HFF-Myc (cell line): ENCODE results near the gene DOK1.

Experiments
- DNase-seq: peaks from one replicate; pipeline ENCODE4 v3.0.0-alpha.2; 2011; ENCODE audit warnings: low read depth; ENCODE audit errors: extremely low read depth
- H3K4me3 ChIP-seq: replicated peaks from 2 replicates; pipeline ENCODE4 v1.5.1; 2011; ENCODE audit warnings: low read depth, mild to moderate bottlenecking, control low read depth, low read length
- TF ChIP-seq, protein P1 (sequence below): IDR thresholded peaks from 2 replicates; pipeline ENCODE4 v1.5.1; 2012; ENCODE audit warnings: mild to moderate bottlenecking, low read depth, low read length, control low read depth; ENCODE audit errors: missing control alignments

The DOK1 gene

DNA sequence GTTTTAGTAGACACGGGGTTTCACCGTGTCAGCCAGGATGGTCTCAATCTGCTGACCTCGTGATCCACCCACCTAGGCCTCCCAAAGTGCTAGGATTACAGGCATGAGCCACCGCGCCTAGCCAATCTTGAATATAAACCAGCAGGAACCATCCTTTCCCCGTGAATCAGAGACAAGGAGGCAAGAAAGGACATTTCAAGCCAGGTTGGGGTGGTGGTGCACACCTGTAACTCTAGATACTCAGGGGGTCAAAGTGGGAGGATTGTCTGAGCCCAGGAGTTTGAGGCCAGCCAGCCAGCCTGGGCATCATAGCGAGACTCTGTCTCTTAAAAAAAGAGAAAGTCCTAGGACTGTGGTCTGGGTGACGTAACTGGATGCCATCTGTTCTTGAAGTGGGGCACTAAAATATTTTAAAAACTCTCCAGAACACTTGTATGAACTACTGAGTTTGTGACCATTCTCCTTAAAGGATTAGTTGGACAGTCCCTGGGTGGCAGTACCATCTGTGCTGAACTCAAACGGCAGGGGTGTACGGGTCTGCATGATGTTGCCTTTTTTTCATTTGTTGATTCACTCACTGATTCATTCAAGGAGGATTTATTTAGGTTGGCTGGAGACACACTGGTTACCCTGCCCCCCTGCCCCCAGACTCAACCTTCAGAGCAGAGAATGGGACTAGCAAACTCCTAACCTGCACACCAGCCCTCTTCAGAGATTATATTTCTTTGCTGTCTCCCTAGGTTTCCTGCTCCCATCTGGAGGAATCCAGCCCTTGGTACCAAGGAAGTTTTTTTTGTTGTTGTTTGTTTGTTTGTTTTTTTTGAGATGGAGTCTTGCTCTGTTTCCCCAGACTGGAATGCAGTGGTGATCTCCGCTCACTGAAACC lies 43.2 kb upstream of the DOK1 start:
- DNase-seq: no peak
- TF ChIP-seq, protein P1, sequence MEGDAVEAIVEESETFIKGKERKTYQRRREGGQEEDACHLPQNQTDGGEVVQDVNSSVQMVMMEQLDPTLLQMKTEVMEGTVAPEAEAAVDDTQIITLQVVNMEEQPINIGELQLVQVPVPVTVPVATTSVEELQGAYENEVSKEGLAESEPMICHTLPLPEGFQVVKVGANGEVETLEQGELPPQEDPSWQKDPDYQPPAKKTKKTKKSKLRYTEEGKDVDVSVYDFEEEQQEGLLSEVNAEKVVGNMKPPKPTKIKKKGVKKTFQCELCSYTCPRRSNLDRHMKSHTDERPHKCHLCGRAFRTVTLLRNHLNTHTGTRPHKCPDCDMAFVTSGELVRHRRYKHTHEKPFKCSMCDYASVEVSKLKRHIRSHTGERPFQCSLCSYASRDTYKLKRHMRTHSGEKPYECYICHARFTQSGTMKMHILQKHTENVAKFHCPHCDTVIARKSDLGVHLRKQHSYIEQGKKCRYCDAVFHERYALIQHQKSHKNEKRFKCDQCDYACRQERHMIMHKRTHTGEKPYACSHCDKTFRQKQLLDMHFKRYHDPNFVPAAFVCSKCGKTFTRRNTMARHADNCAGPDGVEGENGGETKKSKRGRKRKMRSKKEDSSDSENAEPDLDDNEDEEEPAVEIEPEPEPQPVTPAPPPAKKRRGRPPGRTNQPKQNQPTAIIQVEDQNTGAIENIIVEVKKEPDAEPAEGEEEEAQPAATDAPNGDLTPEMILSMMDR: no peak
- H3K4me3 ChIP-seq: no peak overlapping the region

DNA sequence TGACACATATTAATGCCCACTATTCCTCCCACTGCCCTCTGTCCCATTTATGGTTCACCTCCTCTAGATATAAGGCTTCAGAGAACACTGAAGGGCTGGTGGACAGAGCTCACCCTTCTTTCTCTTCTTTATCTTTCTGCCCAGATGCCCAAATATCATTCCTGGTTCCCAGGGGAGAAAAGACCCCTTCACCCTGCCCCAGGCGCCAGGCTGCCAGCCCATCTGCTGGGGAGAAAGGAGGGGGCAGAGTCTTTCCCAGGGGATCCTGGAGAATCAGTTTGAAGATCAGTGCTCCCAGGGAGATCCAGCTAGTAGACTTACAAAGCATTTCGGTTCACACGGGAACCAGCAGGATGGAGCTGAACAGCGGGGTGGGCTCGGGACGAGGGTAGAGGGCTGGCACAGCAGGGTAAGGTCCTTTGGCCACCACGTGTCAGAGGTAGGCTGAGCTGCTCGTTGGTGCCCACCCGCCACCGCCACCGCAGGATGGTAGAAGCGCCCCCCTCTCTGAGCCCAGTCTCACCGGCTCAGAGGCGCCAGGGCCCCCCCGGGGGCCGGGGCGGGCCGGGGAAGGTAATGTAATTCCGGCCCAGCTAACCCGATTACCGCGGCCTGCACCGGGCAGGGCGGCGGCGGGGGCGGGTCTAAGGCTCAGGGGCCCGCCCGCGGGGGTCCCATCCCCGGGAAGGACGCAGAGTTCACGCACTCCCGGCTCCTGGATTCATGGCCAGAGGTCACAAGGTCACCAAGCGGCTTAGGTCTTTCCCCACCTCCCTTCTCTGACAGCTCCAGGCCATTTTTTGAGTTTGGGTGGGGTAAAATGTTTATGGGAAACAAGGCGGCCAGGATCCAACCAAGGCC lies 41.5 kb upstream of the DOK1 start:
- DNase-seq: no peak
- TF ChIP-seq, protein P1: no peak
- no peak overlapping the region for H3K4me3 ChIP-seq

DNA sequence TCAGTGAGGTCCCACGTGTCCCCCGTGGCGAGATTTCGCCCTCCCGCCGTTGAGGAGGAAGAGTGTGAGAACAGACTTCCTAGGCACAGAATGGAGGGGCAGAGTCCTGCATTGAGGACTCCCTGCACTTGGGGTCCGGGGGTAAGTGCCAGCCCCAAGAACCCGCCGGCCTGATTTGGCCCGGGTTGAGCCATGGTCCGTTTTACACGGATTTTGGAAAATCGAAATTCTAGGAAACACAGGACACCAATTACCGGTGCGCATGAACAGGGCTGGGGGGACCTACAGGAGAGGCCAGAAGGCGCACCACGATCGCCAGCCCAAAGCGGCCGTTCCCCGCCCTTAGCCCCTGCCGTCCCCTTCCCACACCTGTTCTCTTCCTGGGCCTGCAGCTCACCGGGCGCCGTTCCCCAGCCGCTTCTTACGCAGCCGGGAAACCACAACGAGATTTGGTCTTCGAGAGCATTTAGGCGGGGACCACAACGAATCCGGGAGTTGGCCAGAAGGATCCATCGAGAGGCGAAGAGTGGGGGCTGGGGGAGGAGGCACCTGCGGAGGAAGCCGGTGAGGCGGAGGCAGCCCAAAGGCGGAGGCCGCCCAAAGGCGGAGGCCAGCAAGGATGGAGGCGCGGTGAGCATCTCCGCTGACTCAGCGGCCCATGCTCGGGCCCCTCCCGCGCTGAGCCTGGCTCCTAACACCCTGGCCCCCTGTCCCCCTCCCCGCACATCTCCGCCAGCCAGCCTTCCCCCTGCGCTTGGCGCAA lies 40.7 kb upstream of the DOK1 start:
- no peak for DNase-seq
- no peak overlapping the region for H3K4me3 ChIP-seq
- TF ChIP-seq, protein P1: no peak

DNA sequence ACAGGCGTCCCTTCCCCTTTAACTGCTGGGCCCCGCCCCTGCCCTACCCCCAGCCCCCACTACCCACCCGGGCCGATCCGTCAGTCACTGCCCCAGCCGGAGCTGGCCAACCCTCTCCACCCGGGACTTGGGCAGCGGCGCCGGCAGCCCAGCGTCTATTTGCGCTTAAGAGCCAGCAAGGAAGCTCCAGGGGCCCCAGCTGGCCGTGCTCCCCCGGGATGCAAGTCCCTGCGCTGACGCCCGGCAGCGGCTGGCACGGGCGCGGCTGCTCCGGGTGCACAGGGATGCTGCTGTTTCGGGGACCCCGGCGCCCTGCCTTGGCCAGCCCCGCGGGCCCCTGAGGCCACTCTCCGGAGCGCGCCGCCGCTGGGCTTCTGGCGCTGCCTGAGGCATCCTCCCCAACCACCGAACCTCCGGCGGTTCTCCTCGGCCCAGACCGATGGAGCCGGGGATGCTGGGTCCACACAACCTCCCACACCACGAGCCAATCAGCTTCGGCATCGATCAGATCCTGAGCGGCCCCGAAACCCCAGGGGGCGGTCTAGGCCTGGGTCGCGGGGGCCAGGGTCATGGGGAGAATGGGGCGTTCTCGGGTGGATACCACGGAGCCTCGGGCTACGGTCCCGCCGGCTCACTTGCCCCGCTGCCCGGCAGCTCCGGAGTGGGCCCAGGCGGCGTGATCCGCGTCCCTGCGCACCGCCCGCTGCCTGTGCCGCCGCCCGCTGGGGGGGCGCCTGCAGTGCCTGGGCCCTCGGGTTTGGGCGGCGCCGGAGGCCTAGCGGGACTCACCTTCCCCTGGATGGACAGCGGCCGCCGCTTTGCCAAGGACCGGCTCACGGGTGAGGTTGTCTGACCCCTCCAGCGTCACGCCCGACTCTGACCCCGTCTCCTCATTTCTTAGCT lies 39.9 kb upstream of the DOK1 start, which contains the start of gene TLX2:
TLX2 (plus strand) TSS at position 83 of the 903 bp plus-strand sequence; CDS start at position 440, 357 bp downstream.
- H3K4me3 ChIP-seq: no peak within 1 kb of the TSS
- DNase-seq: no peak
- TF ChIP-seq, protein P1: no peak

DNA sequence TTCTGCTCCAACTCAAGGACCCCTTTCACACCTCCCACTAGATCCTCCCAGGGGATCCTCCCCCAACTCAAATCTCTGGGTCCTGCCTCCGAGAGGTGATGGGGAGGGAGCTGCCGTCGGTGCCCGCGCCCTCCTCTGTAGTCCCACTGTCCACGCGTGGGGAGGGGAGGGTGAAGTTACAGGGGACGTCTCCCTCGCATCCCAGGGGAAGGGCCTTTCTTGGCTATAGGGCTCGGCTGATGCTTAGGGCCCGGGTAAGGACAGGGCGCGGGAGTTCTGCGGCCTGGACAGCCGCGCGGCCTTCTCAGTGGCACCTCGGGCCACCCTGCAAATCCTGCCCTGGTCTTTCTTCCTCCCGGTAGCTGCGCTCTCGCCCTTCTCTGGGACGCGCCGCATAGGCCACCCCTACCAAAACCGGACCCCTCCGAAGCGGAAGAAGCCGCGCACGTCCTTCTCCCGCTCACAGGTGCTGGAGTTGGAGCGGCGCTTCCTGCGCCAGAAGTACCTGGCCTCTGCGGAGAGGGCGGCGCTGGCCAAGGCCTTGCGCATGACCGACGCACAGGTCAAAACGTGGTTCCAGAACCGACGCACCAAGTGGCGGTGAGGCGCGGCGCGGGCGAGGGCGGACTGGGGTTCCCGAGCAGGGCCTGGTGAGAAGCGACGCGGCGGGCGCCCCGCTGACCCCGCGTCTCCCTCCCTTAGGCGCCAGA lies 39.1 kb upstream of the DOK1 start:
- H3K4me3 ChIP-seq: no peak overlapping the region

More for the DNA sequence above, 39.1 kb upstream of the DOK1 start:
- DNase-seq: no peak
- TF ChIP-seq, protein P1: no peak
